Activated gamma-delta T cell treated with anti-CD3 and anti-CD28 coated beads, Interleukin-2, amount 50 U/mL, for 16 hours (primary cell): Measurements from ENCODE around the gene KRT12.
"Not testable (repeated sequence)": the region's sequence is repeated elsewhere in the genome, so short reads cannot be mapped to it uniquely, and the experiment has no call there.

Source experiments
- DNase-seq: peaks from one replicate; pipeline ENCODE4 v3.0.0-alpha.2; 2020; ENCODE audit warnings: low read depth

KRT12 gene

GRCh38 chr17:40883626-40884334 is 16.8 kb upstream of the KRT12 start:
- no peak for DNase-seq

- DNase-seq: no peak
Observed at GRCh38 chr17:40883031-40883430, 16.0 kb upstream of the KRT12 start.

- no peak for DNase-seq
Observed at GRCh38 chr17:40879026-40879425, 12.0 kb upstream of the KRT12 start.

- DNase-seq: no peak
Observed at GRCh38 chr17:40878044-40878443, 11.0 kb upstream of the KRT12 start.

- DNase-seq: no peak
Observed at GRCh38 chr17:40873801-40874200, 6.8 kb upstream of the KRT12 start.

GRCh38 chr17:40873255-40873654 is 6.2 kb upstream of the KRT12 start:
- no peak for DNase-seq

GRCh38 chr17:40872416-40872815 is 5.4 kb upstream of the KRT12 start:
- DNase-seq: no peak

- no peak for DNase-seq
Observed at GRCh38 chr17:40871316-40871715, 4.3 kb upstream of the KRT12 start.

- DNase-seq: no peak
Observed at GRCh38 chr17:40870136-40870535, 3.1 kb upstream of the KRT12 start.

- no peak for DNase-seq
Observed at GRCh38 chr17:40864661-40865390, 2.2 kb downstream of the KRT12 start.

GRCh38 chr17:40862985-40863733 is 3.9 kb downstream of the KRT12 start:
- DNase-seq: no peak

GRCh38 chr17:40859536-40859935 is 7.5 kb downstream of the KRT12 start:
- DNase-seq: no peak

GRCh38 chr17:40858667-40859066 is 8.4 kb downstream of the KRT12 start:
- not testable (repeated sequence) for DNase-seq

- DNase-seq: no peak
Observed at GRCh38 chr17:40857535-40857934, 9.5 kb downstream of the KRT12 start.

- DNase-seq: no peak
Observed at GRCh38 chr17:40854175-40854814, 12.7 kb downstream of the KRT12 start.

GRCh38 chr17:40852364-40852763 is 14.7 kb downstream of the KRT12 start:
- no peak for DNase-seq

GRCh38 chr17:40850293-40850972 is 16.6 kb downstream of the KRT12 start:
- no peak for DNase-seq

GRCh38 chr17:40849723-40850122 is 17.3 kb downstream of the KRT12 start:
- DNase-seq: no peak

GRCh38 chr17:40848583-40849235 is 18.3 kb downstream of the KRT12 start:
- no peak for DNase-seq

GRCh38 chr17:40846515-40847144 is 20.4 kb downstream of the KRT12 start:
- no peak for DNase-seq

- DNase-seq: no peak
Observed at GRCh38 chr17:40844671-40845107, 22.3 kb downstream of the KRT12 start.
